Colonic mucosa (tissue), 4 donors: ENCODE measurements around the gene PET100. TPM values are rescaled to one million over a fixed set of nuclear protein-coding genes. Genes with fewer than 3 reads are reported as not detected.
A peak's percentile ranks its signal among the peaks of the same experiment; 100 is the strongest.

Source experiments
- DNase-seq: peaks from one replicate; pipeline ENCODE4 v3.0.0-alpha.2; 2020
- H3K27ac ChIP-seq: fragments of 200-600 bp; one replicate; pipeline ENCODE4 v1.8.0; 2021
- H3K27me3 ChIP-seq: fragments of 200-600 bp; one replicate; pipeline ENCODE4 v1.8.0; 2021
- H3K36me3 ChIP-seq: fragments of 200-600 bp; one replicate; pipeline ENCODE4 v1.8.0; 2021
- H3K4me1 ChIP-seq: fragments of 200-600 bp; one replicate; pipeline ENCODE4 v1.8.0; 2021; ENCODE audit warnings: mild to moderate bottlenecking
- H3K4me3 ChIP-seq: fragments of 200-600 bp; one replicate; pipeline ENCODE4 v1.8.0; 2021
- H3K9ac ChIP-seq, 2 donors: one replicate each; pipeline ENCODE4 v1.7.0; 2013; ENCODE audit warnings: control low read depth in 2 of 2, low read depth in 2 of 2, low read length in 2 of 2
- H3K9me3 ChIP-seq: fragments of 200-600 bp; one replicate; pipeline ENCODE4 v1.8.0; 2021
- CTCF ChIP-seq: fragments of 200-600 bp; IDR thresholded peaks from one replicate; pipeline ENCODE4 v1.8.0; 2022; ENCODE audit warnings: antibody characterized with exemption, mild to moderate bottlenecking
- intact Hi-C: fragments of 100-400 bp; cut with DNase I; formaldehyde crosslinking; loops from one replicate; pipeline ENCODE4 v1.14.1; 2022
- total RNA-seq, 2 donors: library from RNA; stranded (reverse); fragmentation: NEBNext Ultra II Directional in 1 of 2; extraction: Animal tissue kit (Norgen Biotek cat#: 25700) in 1 of 2; gene quantifications; one replicate each; pipeline ENCODE4 v1.2.1, GENCODE V29; 2021
- donor health status: healthy.
- donor health status: DM: no; HTN: no; CAD: no.
- donor health status: DM: no; HTN: no; CAD: no.

The PET100 gene
- total RNA-seq, 2 donors from 2014 or later = 118 to 141 TPM

GRCh38 chr19:7648265-7649014 lies 18.8 kb downstream of the PET100 start:
- no peaks in the 10 kb centered on the region for H3K9me3 ChIP-seq
- DNase-seq = no peak
- H3K4me1 ChIP-seq = no peaks in the 10 kb centered on the region
- no peak overlapping the region for H3K27ac ChIP-seq
- H3K27me3 ChIP-seq = no peaks in the 10 kb centered on the region
- no peaks in the 10 kb centered on the region for H3K36me3 ChIP-seq
- H3K4me3 ChIP-seq = no peak overlapping the region
- intact Hi-C loops = no loop called here
- no peak overlapping the region for H3K9ac ChIP-seq
- TF ChIP-seq CTCF = no peak

GRCh38 chr19:7650148-7650547 lies 20.6 kb downstream of the PET100 start:
- DNase-seq = no peak
- no peaks in the 10 kb centered on the region for H3K36me3 ChIP-seq
- no peak overlapping the region for H3K27ac ChIP-seq
- H3K27me3 ChIP-seq = no peaks in the 10 kb centered on the region
- H3K9me3 ChIP-seq = no peaks in the 10 kb centered on the region
- no peak for TF ChIP-seq CTCF
- intact Hi-C loops = no loop called here
- H3K4me3 ChIP-seq = no peak overlapping the region
- H3K9ac ChIP-seq = no peak overlapping the region
- H3K4me1 ChIP-seq = no peaks in the 10 kb centered on the region

GRCh38 chr19:7652061-7652641 lies 22.6 kb downstream of the PET100 start:
- peak; percentile 91 for DNase-seq
- Histone ChIP-seq H3K9me3 (no peaks in the 10 kb centered on the region), H3K36me3 (no peaks in the 10 kb centered on the region), H3K27ac (no peak overlapping the region), H3K4me1 (no peaks in the 10 kb centered on the region), H3K27me3 (no peaks in the 10 kb centered on the region), H3K9ac (peak overlapping the region in 1 of 2 donors; percentile 26), H3K4me3 (no peak overlapping the region)
- TF ChIP-seq CTCF = peak; percentile 98
- intact Hi-C loops = no loop called here

- H3K4me3 ChIP-seq = no peak overlapping the region
- intact Hi-C loops = no loop called here
- no peak overlapping the region for H3K27ac ChIP-seq
- H3K4me1 ChIP-seq = no peaks in the 10 kb centered on the region
- H3K9me3 ChIP-seq = no peaks in the 10 kb centered on the region
- no peak for TF ChIP-seq CTCF
- H3K27me3 ChIP-seq = no peaks in the 10 kb centered on the region
- no peak for DNase-seq
- no peaks in the 10 kb centered on the region for H3K36me3 ChIP-seq
- H3K9ac ChIP-seq = no peak overlapping the region
These were observed 24.8 kb downstream of the PET100 start for GRCh38 chr19:7654401-7654800.

- H3K27ac ChIP-seq = no peak overlapping the region
These were observed 26.0 kb downstream of the PET100 start for GRCh38 chr19:7655581-7655980.

More at GRCh38 chr19:7655581-7655980, 26.0 kb downstream of the PET100 start:
- no peaks in the 10 kb centered on the region for H3K27me3 ChIP-seq
- no peaks in the 10 kb centered on the region for H3K4me1 ChIP-seq
- no peak for TF ChIP-seq CTCF
- intact Hi-C loops = no loop called here
- H3K36me3 ChIP-seq = no peaks in the 10 kb centered on the region
- DNase-seq = no peak
- H3K4me3 ChIP-seq = no peak overlapping the region
- no peaks in the 10 kb centered on the region for H3K9me3 ChIP-seq
- no peak overlapping the region for H3K9ac ChIP-seq
